ENCODE results near the gene PPY. TPM values are rescaled to one million over a fixed set of nuclear protein-coding genes. Genes with fewer than 3 reads are reported as not detected.

PPY gene
- total RNA-seq, 2 experiments from 2014 or later = not detected

DNA sequence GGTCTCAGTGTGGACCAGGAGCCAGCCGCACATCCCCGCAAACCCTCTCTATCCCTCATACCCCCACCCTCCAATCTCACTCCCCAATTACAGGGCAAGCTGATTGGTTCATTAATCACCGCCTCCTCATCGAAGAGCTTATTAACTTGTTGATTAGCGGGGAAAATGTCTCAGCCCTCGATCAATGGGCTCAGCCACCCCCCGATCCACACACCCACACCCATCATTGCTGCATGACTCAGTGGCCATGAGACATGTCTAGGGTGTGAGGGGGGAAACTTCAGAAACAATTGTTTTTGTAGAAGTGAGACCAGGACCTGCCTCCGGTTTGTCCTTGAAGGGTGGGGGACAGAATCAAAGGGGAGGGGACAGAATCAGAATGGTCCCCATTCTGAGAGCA, 13.9 kb upstream of the PPY start:
- intact Hi-C loops (cut with micrococcal nuclease) = no loop called here
- no peaks in the 10 kb centered on the region for H3K36me3 Mint-ChIP-seq (ENCODE audit: low read depth)
- DNase-seq (no peak), ATAC-seq (no peak)
- H3K27me3 Mint-ChIP-seq = peaks cover 35% of the 10 kb centered on the region
- H3K9me3 Mint-ChIP-seq = no peaks in the 10 kb centered on the region
- no peak overlapping the region for H3K27ac Mint-ChIP-seq
- peaks cover 2% of the 10 kb centered on the region for H3K4me1 Mint-ChIP-seq (ENCODE audit: low read depth)
- CTCF ChIA-PET = no interaction called here
- POLR2A ChIA-PET = no interaction called here
- H3K4me3 Mint-ChIP-seq = no peak overlapping the region
- TF ChIP-seq, protein P1, sequence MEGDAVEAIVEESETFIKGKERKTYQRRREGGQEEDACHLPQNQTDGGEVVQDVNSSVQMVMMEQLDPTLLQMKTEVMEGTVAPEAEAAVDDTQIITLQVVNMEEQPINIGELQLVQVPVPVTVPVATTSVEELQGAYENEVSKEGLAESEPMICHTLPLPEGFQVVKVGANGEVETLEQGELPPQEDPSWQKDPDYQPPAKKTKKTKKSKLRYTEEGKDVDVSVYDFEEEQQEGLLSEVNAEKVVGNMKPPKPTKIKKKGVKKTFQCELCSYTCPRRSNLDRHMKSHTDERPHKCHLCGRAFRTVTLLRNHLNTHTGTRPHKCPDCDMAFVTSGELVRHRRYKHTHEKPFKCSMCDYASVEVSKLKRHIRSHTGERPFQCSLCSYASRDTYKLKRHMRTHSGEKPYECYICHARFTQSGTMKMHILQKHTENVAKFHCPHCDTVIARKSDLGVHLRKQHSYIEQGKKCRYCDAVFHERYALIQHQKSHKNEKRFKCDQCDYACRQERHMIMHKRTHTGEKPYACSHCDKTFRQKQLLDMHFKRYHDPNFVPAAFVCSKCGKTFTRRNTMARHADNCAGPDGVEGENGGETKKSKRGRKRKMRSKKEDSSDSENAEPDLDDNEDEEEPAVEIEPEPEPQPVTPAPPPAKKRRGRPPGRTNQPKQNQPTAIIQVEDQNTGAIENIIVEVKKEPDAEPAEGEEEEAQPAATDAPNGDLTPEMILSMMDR (IDR thresholded peaks at IDR 0.05) = no peak

DNA sequence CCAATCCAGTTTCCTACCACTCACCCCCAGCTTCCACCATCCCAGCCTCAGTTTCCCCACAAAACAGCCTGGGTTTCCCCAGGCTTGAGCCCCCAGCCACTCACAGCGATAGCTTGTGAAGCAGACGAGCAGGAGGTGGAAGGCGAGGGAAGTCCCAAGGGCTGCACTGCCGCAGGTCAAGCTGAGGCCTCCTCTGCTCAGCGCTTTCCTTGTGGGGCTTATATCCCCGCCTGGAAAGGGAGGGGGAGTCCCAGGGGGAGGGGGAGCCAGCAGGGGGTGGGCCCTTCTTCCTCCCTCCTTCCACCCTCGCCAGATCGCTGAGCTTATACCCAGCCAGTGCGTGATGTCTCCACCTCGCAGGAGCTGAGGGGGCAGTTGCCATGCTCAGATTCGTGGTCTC, 11.5 kb upstream of the PPY start, which contains the start of gene PYY:
PYY (minus strand) TSS at position 195 of the 400 bp plus-strand sequence. CDS start 457 bp downstream, outside the sequence.
- TF ChIP-seq, protein P1 (IDR thresholded peaks at IDR 0.05) = no peak
- Mint-ChIP-seq H3K36me3 (ENCODE audit: low read depth) (no peaks in the 10 kb centered on the region), H3K4me3 (no peak within 1 kb of the TSS), H3K27ac (no peak within 1 kb of the TSS), H3K4me1 (ENCODE audit: low read depth) (peaks cover 2% of the 10 kb centered on the region), H3K9me3 (no peaks in the 10 kb centered on the region), H3K27me3 (peaks cover 43% of the 10 kb centered on the region)
- POLR2A ChIA-PET = no interaction called here
- CTCF ChIA-PET = interaction anchor here (0.6 to 2.6 kb wide), 2 partner anchors 10 to 29 kb away, joined by 3 to 10 read pairs; no protein-coding TSS in a partner anchor
- intact Hi-C loops (cut with micrococcal nuclease) = no loop called here
- ATAC-seq (no peak), DNase-seq (no peak)

- TF ChIP-seq, protein P1 (IDR thresholded peaks at IDR 0.05) = no peak
- ATAC-seq (no peak), DNase-seq (no peak)
- Mint-ChIP-seq H3K27ac (no peak overlapping the region), H3K27me3 (peaks cover 43% of the 10 kb centered on the region), H3K36me3 (ENCODE audit: low read depth) (no peaks in the 10 kb centered on the region), H3K9me3 (no peaks in the 10 kb centered on the region), H3K4me1 (ENCODE audit: low read depth) (peaks cover 2% of the 10 kb centered on the region), H3K4me3 (no peak overlapping the region)
- POLR2A ChIA-PET = no interaction called here
- intact Hi-C loops (cut with micrococcal nuclease) = no loop called here
- CTCF ChIA-PET = interaction anchor here (0.6 to 2.6 kb wide), 2 partner anchors 9 to 30 kb away, joined by 3 to 10 read pairs; no protein-coding TSS in a partner anchor
Measured at GRCh38 chr17:43952724-43953666, 10.7 kb upstream of the PPY start.

DNA sequence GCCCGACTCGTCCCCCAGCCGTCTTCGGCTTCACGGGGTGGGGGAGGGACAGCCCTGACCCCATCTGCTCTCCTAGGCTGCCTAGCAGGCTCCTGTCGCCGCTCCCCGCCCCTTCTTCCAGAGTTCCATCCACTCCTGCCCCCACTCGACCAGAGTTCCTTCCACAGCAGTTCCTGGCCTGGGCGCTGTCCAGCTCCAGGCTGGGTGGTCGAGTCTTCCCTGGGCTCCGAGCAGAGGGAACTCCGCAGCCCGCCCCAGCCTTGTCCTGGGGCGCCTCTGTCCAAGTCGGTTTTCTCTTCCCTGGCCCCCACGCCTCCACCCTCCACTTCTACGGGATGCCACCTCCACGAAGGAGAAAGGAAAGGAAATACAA, 10.1 kb upstream of the PPY start:
- no peak overlapping the region for H3K4me3 Mint-ChIP-seq
- H3K27me3 Mint-ChIP-seq = peaks cover 43% of the 10 kb centered on the region
- H3K4me1 Mint-ChIP-seq (ENCODE audit: low read depth) = peaks cover 2% of the 10 kb centered on the region
- no peak overlapping the region for H3K27ac Mint-ChIP-seq
- no peaks in the 10 kb centered on the region for H3K36me3 Mint-ChIP-seq (ENCODE audit: low read depth)
- no peak for ATAC-seq
- CTCF ChIA-PET = no interaction called here
- DNase-seq = no peak
- intact Hi-C loops (cut with micrococcal nuclease) = no loop called here
- H3K9me3 Mint-ChIP-seq = no peaks in the 10 kb centered on the region
- TF ChIP-seq, protein P1 (IDR thresholded peaks at IDR 0.05) = no peak
- POLR2A ChIA-PET = no interaction called here

DNA sequence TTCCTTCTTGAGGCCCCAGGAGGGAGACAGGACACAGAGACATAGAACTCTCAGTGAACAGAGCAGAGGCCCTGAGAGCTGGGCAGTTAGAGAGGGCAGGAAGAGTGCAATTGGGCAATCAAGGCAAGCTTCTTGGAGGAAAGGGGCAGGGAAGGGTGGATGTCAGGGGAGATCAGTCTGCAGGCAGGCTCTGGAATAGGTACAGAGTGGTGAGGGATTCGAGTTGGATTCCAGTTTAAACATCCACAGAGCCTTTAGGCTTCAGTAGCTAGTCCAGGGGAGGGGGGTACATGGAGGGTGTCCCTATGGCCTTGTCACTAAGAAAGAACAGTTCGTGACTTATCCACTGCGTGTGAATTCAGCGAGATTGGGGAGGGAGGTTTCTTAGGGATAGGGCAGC, 9.5 kb upstream of the PPY start:
- DNase-seq = no peak
- no peaks in the 10 kb centered on the region for H3K9me3 Mint-ChIP-seq
- POLR2A ChIA-PET = no interaction called here

More for the DNA sequence above, 9.5 kb upstream of the PPY start:
- Mint-ChIP-seq H3K4me3 (no peak overlapping the region), H3K27ac (no peak overlapping the region), H3K27me3 (peaks cover 43% of the 10 kb centered on the region), H3K36me3 (ENCODE audit: low read depth) (no peaks in the 10 kb centered on the region), H3K4me1 (ENCODE audit: low read depth) (peaks cover 2% of the 10 kb centered on the region)
- intact Hi-C loops (cut with micrococcal nuclease) = no loop called here
- ATAC-seq = no peak
- CTCF ChIA-PET = no interaction called here
- TF ChIP-seq, protein P1 (IDR thresholded peaks at IDR 0.05) = no peak
